ENCODE data around the gene ZNF319.

- TF ChIP-seq POLR2AphosphoS5 (IDR thresholded peaks at IDR 0.05) (no peak), CTCF (IDR thresholded peaks at IDR 0.05) (no peak), POLR2A (IDR thresholded peaks at IDR 0.05) (no peak)
These were observed 44.1 kb downstream of the ZNF319 start for GRCh38 chr16:57956270-57956808.

Data from suprapubic skin (tissue), 4 donors.